HG03521 (cell line): ENCODE results near the gene SHMT2.

Source experiments
- ATAC-seq: cut with Tn5 transposase; IDR thresholded peaks from one replicate; pipeline ENCODE4 v1.9.1; 2021; ENCODE audit warnings: mild to moderate bottlenecking, moderate library complexity; ENCODE audit not compliant: unreplicated experiment

SHMT2 gene

GRCh38 chr12:57224973-57225679, 4.4 kb upstream of the SHMT2 start:
- no peak for ATAC-seq

GRCh38 chr12:57225680-57226210, 3.8 kb upstream of the SHMT2 start:
- ATAC-seq = no peak

GRCh38 chr12:57226588-57227314, 2.8 kb upstream of the SHMT2 start:
- no peak for ATAC-seq

- no peak for ATAC-seq
Measured at GRCh38 chr12:57227315-57228115, 2.0 kb upstream of the SHMT2 start.

- ATAC-seq = no peak
Measured at GRCh38 chr12:57229046-57229633, 371 bp upstream of the SHMT2 start.

GRCh38 chr12:57230381-57231155, 1.1 kb downstream of the SHMT2 start:
- ATAC-seq = no peak

GRCh38 chr12:57231276-57232021, 1.9 kb downstream of the SHMT2 start:
- ATAC-seq = no peak

- no peak for ATAC-seq
Measured at GRCh38 chr12:57232156-57232756, 2.7 kb downstream of the SHMT2 start.

- no peak for ATAC-seq
Measured at GRCh38 chr12:57233357-57234232, 4.1 kb downstream of the SHMT2 start.

GRCh38 chr12:57234233-57234570, 4.7 kb downstream of the SHMT2 start:
- no peak for ATAC-seq

GRCh38 chr12:57234571-57235016, 5.1 kb downstream of the SHMT2 start:
- no peak for ATAC-seq

GRCh38 chr12:57235017-57235727, 5.7 kb downstream of the SHMT2 start:
- ATAC-seq = no peak

- ATAC-seq = no peak
Measured at GRCh38 chr12:57235728-57236131, 6.2 kb downstream of the SHMT2 start.

- ATAC-seq = no peak
Measured at GRCh38 chr12:57236201-57236924, 6.9 kb downstream of the SHMT2 start.

- ATAC-seq = no peak
Measured at GRCh38 chr12:57236925-57237595, 7.5 kb downstream of the SHMT2 start.

GRCh38 chr12:57237596-57237931, 8.1 kb downstream of the SHMT2 start:
- no peak for ATAC-seq
